HTR-8/SVneo (cell line): Measurements from ENCODE around the gene IKBKE.

Source experiments
- DNase-seq: peaks from one replicate; pipeline ENCODE4 v3.0.0; 2011; ENCODE audit warnings: low spot score, mixed read lengths; ENCODE audit not compliant: insufficient read length
- FAIRE-seq: peaks from 2 replicates; lab custom pipeline; 2011; peaks lifted over from hg19 to GRCh38; lab: Jason Lieb, UNC

Gene IKBKE

DNA sequence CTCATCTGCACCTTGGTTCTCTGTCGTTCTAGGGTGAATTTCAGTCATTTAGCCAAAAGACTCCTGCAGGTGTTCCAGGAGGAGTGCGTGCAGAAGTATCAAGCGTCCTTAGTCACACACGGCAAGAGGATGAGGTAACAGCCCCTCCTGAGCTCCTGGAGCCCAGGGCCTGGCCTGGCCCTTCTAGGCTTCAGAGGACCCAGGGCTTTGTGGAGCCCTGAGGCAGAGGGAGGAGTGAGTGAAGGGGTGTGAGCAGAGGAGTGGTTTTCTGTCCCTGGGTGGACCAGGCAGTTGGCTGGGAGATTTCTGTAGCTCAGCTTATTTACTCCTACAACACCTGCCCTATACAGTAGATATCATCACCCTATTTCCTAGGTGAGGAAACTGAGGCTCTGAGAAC, 21.3 kb downstream of the IKBKE start:
- DNase-seq (no peak), FAIRE-seq (no peak)

GRCh38 chr1:206492589-206492988, 22.3 kb downstream of the IKBKE start:
- FAIRE-seq: no peak
- DNase-seq: no peak

DNA sequence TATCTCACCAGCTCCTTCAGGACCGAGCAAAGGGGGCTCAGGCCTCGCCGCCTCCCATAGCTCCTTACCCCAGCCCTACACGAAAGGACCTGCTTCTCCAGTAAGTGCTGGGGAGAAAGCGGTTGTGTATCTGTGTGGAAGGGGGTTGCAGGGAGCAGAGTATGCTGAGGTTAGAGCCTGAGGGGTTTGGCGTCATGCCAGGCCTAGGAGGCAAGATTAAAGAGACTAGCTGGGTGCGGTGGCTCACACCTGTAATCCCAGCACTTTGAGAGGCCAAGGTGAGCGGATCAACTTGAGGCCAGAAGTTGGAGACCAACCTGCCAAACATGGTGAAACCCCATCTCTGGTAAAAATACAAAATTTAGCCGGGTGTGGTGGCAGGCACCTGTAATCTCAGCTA, 23.0 kb downstream of the IKBKE start:
- no peak for FAIRE-seq
- no peak for DNase-seq

DNA sequence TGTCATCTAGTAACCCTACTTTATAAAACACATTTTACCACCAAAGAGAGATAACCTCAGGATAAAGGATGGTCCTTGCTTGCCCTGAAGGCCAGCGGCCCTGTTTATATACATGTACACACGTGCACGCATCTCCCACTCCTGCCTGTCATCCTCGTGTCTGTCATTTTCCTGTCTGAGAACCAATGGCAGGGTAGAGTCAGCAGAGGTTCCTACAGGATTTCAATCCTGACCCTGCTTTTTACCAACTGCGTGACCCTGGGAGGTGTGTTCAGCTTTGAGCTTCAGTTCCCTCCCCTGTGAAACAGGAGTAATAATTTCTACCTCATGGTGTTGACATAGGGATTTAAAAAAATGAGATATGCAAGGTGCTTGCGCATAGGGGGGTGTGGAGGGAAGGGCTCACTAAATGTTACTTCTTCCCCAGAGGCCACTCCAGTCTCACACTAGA, 24.8 kb downstream of the IKBKE start:
- no peak for DNase-seq
- no peak for FAIRE-seq

- DNase-seq (no peak), FAIRE-seq (no peak)
These were observed 25.3 kb downstream of the IKBKE start for GRCh38 chr1:206495493-206496046.

- FAIRE-seq: no peak
- no peak for DNase-seq
These were observed 26.0 kb downstream of the IKBKE start for GRCh38 chr1:206496131-206496793.

DNA sequence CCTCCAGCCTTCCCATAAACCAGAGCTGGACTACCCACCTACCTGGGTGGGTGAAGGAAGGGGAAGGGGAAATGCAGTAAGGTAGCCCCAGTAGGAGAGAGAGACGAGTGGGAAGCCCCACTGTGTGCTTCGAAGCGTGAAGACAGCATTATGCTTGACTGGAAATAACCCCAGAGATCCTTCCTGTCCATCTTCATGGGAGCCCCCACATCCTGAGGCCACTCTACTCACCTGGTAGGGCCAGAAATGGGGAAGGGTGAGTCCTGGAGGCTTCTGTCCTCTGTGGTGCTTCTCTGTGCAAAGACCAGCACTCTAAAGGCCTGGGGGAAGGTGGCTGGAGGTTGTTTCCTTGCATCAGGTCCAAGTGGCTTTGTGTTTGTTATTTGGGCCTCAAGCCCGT, 27.1 kb downstream of the IKBKE start:
- FAIRE-seq (no peak), DNase-seq (no peak)

GRCh38 chr1:206497774-206498173, 27.5 kb downstream of the IKBKE start:
- FAIRE-seq (no peak), DNase-seq (no peak)

DNA sequence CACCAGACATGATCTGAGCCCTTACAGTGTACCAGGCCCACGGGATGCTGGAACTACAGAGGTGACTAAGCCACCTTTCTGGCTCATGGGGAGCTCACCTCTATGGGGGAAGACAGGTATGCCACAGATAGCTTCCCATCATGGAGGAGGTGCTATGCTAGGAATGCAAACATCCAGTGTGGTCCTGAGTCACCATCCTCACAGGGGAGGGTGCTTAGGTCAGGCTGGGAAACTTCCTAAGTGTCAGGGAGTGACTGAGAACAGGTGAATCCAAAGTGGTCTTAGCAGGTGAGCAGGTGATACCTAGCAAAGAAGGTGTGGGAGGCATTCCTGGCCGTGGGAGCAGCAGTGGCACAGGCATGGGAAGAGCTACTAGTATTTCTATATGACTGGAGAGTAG, 28.4 kb downstream of the IKBKE start:
- no peak for DNase-seq

GRCh38 chr1:206500046-206500445, 29.8 kb downstream of the IKBKE start:
- no peak for DNase-seq
- no peak for FAIRE-seq

More for the DNA sequence above, 28.4 kb downstream of the IKBKE start:
- no peak for FAIRE-seq

DNA sequence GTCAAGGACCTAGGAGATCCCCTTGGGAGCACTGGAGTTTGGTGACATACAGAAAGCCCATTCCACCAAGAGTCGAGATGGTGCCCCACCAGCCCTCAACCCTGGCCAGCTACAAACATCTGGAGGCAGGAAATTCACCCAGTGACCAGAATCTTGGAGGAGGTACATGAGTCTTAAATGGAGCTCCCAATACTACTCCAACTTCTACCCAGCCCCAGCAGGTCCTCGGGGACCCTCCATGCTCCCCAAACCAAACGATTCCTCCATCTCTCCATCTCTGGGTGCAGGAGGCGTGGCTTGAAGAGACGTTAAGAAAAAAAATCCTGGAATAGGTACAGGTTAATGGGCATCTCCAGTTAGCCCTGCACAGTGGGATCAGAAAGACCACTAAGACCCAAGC, 31.6 kb downstream of the IKBKE start:
- no peak for DNase-seq
- no peak for FAIRE-seq

GRCh38 chr1:206502403-206502802, 32.1 kb downstream of the IKBKE start:
- FAIRE-seq: no peak
- no peak for DNase-seq

GRCh38 chr1:206502812-206503211, 32.5 kb downstream of the IKBKE start:
- no peak for DNase-seq
- FAIRE-seq: no peak

DNA sequence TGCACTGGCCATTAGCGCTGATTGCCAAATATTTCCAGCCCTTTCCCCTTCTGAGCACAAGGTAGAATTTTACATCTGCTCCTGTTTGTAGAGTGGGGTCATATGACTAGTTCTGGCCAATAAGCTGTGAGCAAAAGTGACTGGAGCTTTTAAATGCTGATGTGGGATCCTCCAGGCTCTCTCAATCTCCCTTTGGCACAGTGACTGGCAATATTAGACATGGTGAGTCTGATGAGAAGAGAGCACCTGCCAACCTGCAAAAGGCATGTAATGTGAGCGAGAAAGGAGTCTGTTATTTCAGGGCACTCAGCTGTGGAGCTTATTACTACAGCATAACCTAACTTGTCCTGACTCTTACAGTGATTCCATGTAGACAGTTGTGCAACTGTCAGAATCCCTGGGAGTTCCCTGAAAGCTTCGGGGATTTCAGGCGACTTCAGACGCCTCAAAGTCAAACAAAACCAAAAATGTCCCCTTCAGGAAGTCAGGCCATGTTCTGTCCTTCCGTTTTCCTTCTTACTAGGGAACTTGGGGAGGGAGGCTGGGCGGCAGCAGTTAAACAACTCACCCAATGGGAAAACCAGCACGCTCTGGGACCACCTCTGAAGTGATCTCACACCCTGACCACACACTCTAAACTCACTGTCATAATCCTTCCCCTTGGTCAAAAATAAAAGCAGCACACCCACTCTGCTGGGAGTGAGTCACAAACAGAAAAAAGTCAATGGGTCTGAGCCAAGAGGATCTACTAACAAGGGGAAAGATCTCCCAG, 33.5 kb downstream of the IKBKE start:
- FAIRE-seq: no peak
- peak; percentile 70 for DNase-seq

GRCh38 chr1:206504363-206504713, 34.1 kb downstream of the IKBKE start:
- no peak for DNase-seq
- no peak for FAIRE-seq

DNA sequence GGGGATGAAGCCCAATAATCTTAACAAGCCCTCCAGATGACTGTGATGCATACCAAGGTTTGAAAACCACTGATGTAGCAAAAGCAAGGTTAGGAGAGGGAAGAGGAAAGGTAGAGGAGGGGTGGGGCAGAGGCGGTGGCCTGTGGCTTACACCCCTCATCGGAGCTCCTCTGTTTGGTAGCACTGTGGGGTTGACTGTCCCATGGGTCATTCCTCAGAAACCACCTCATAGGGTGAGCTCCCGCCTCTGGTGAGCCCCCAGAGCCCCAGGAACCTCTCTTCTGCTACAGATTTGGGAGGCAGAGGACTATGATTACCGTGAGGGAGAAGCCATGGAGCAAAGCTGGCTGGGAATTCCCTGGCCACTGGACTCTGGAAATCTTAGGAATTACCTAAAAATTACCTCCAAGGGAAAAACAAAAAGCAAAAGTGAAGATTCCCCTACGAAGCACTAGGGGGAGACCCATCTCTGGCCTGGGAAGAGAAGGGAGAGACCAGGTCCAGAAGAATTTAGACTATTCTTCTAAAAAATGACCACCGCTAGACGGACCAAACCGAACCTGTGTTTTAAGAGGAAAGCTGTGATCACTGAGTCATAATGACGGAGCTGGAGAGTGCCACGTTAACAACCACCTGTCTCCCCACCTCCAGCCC, 35.6 kb downstream of the IKBKE start:
- no peak for FAIRE-seq
- no peak for DNase-seq

DNA sequence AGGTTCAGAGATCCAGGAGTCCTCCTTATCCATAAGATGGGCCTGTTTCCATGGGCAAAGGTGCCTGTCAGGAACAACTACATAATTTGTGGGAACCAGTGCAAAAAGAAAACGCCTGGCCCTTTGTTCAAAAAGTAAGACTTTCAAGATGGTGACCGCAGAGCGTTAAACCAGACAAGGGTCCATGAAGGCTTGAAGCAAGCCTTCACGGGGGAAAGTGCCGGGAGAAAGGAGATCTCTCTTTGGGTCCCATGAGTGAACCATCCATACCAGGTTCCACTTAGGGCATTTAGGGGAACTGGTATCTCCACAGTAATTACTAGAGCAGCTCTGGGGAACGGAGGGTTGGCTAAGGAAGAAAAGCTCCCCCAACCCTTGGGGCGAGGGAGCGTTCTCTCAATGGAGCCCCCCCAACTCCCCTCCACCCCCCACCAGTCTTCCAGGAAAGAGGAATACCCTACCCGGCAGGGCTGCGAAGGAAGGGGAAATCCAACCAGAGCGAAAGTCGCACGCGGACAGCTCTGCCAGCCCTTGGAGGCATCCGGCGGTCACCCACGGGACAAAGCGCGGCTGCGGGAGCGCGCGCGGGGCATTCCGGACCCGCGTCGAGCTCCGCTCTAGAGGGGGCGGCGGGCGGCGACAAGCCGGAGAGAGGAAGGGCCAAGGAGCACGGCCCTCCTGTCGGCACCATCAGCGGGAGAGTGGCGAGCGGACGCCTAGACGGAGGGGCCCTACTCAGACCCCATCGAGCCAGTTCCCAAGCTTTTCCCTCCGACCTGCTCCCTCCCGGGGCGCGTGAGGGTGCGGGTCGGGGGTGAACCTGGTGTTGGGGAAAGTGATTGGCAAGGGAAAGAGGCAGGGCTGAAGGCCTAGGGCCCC, 36.4 kb downstream of the IKBKE start:
- FAIRE-seq (no peak), DNase-seq (no peak)

DNA sequence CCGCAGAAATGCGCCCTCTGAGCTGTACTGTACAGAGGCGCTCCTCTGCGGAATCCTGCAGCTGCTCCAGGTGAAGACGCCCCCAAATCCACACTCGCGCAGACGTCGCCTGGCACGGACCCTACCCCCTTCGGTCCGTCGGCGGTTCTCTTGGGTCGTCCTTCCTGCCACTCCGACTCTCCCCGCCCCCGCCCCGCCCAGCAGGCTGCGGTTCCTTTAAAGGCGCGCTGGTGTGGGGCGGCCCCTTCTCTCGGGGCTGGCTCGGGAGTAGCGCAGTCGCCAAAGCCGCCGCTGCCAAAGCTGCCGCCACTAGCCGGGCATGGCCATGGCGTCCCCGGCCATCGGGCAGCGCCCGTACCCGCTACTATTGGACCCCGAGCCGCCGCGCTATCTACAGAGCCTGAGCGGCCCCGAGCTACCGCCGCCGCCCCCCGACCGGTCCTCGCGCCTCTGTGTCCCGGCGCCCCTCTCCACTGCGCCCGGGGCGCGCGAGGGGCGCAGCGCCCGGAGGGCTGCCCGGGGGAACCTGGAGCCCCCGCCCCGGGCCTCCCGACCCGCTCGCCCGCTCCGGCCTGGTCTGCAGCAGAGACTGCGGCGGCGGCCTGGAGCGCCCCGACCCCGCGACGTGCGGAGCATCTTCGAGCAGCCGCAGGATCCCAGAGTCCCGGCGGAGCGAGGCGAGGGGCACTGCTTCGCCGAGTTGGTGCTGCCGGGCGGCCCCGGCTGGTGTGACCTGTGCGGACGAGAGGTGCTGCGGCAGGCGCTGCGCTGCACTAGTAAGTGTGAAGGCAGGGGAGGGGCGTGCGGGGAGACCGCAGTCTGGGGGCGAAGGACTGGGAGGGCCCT, 37.2 kb downstream of the IKBKE start, which contains the start of gene RASSF5:
RASSF5 (plus strand) TSS at position 248 of the 846 bp plus-strand sequence; CDS start at position 320, 72 bp downstream.
- DNase-seq: peak; percentile 68
- FAIRE-seq: no peak
